HG03520 (cell line): ENCODE measurements around the gene CDK11B.
"Not testable (repeated sequence)": the region's sequence is repeated elsewhere in the genome, so short reads cannot be mapped to it uniquely, and the experiment has no call there.

Experiments
- ATAC-seq: cut with Tn5 transposase; IDR thresholded peaks from one replicate; pipeline ENCODE4 v1.9.1; 2021; ENCODE audit warnings: mild to moderate bottlenecking, moderate library complexity; ENCODE audit not compliant: unreplicated experiment

Gene CDK11B

DNA sequence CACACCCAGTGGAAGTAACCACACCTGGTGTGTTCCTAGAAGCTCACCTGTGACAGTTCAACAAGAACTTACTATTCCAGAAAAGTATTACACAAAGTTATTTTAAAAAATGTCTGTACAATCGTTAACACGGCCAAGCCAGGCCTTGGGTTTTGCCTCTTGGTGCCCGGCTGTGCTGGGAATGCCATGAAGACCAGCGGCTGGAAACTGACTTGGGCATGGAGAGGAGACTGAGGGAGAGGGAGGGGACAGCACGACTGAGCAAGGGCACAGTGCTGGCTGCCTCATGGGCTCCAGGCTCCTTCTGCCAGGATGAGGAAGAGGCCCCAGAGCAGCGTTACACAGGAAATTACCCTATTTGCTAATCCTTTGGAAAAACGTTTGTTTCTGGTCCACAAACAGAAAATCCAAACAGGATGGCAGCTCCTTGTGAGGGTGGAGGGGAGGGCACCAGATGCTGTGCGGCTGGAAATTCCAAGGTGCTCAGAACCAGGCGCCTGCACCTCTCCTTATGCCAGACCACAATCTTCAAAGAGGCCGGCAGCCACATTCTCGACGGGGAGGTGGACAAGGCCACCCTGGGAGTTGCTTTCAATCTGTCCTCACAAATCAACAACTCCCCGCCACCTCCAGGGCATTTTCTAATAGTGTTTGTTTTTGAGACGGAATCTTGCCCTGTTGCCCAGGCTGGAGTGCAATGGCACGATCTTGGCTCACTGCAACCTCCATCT, 4.2 kb upstream of the CDK11B start:
- not testable (repeated sequence) for ATAC-seq

DNA sequence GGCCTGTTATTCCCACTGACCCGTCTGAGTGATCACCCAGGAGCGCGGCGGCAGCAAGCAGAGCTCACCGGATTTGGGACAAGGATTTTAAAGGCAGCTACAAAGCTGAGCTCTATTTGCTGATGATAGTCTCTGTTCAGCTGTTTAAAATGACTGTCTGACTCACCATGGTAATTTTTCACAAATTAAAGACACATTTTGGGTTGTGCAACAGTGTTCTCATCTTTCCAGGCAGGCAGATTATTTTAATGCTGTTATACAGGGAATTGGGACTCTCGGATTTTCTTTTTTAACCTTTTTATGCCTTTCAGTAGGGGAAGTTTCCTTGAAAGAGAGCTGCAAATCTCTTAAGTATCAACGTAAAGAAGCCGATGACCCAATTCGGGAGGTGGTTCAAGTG, 3.6 kb upstream of the CDK11B start:
- ATAC-seq, result not testable (repeated sequence)

DNA sequence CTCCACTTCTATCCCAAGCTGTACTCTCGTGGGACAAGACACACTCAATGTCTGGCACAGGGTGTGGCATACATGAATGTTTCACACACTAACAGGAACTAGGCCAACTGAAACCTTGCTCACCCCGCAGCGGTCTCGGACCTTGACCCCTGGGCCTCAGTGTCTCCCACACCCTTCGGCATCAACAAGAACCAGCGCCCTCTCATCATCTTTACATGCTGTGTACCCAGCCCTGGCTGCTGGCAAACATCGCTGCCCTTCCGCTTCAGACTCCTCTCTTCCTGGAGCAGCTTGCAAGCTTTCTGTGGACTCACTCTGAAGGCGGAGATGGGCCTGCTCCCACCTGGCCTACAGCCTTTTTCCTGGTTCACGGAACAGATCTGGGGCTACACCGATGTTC, 10.5 kb downstream of the CDK11B start:
- not testable (repeated sequence) for ATAC-seq

DNA sequence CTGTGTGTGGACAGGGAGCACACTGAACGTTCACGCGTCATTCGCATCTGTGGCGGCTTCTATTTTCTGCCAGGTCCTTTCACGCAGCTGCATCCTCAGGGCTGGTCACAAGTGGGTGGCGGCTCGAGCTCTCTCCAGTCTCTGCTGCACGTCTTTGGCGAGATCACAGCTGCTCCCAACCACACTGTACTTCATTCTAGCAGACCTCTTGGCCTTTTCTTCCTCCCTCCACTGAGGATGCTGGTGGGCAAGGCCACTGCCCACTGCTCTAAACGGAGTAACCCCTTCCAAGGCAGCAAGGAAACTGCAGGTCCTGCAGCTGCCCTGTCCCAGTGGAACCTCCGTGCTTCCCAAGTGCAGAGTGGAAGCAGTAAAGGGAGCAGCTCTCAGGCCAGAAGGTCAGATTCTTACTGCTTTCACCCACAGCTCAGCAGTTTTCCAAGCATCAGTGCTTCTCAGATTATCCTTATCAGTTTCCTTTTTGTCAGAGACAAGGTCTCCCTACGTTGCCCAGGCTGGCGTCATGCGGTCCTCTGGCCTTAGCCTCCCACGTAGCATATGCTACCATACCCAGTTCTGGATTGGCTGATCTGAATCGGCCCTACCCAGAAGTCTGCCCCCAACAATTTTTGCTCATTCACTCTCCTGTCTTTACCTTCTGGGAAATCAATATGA, 11.1 kb downstream of the CDK11B start:
- ATAC-seq, result not testable (repeated sequence)

DNA sequence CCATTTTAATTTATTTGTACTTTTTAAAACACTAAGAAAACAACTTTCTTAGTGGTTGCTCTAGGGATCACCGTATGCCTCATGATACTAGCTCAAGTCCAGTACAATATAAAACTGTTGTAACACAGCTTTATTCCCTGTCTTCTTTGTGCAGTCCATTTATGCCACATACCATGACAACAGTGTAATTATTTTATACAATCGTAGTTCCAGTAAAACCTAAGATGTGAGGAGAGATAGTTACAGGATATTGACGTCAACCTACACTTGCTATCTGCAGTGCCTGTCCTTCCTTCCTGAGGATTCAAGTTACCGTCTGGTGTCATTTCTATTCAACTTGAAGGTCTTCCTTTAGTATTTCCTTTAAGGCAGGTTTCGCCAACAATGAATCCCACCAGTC, 12.5 kb downstream of the CDK11B start:
- ATAC-seq, result not testable (repeated sequence)

DNA sequence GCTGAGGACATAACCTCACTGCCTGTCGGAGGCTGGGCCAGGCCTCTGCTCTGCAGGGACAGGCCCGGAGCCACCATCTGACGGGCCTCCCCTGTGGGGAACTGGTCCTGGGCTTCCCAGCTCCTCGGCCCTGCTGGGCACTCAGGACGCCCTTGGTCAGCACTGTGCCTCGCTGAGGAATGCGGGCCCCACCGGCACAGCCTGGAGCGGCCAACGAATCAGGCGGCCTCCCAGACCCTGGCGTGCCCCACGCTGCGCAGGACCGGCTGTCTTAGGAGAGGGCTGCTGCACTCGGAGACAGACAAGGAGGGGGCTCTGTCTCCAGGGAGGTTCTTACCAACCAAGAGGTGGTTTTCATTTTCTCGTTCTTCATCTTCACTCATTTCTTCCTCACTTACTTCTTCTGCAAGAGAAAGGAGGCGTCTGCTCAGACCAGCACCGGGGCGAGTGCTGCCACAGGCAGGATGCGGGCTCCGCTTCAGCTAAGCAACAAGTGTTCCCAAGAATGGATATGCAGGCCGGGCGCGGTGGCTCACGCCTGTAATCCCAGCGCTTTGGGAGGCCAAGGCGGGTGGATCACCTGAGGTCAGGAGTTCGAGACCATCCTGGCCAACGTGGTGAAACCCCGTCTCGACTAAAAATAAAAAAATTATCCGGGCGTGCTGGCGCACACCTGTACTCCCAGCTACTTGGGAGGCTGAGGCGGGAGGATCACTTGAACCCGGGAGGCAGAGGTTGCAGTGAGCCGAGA, 17.9 kb downstream of the CDK11B start:
- not testable (repeated sequence) for ATAC-seq

GRCh38 chr1:1640081-1640480, 18.7 kb downstream of the CDK11B start:
- not testable (repeated sequence) for ATAC-seq

- not testable (repeated sequence) for ATAC-seq
Observed at GRCh38 chr1:1639368-1639767, 19.4 kb downstream of the CDK11B start.

DNA sequence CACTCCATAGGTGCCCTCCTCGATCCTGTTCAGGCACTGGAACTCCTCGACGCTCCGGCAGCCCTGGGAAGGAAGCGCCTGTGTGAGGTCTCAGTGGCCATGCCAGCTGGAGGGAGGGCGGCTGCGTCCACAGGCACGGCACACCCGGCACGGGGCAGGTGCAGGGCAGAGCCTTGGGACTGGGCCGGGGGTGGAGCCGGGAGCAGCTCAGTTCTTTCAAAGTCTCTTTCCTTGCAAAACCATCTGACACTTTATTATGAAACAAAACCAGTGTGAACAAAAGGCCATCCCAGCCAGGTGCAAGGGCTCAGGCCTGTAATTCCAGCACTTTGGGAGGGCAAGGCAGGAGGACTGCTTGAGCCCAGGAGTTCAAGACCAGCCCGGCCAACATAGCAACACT, 20.3 kb downstream of the CDK11B start:
- not testable (repeated sequence) for ATAC-seq

DNA sequence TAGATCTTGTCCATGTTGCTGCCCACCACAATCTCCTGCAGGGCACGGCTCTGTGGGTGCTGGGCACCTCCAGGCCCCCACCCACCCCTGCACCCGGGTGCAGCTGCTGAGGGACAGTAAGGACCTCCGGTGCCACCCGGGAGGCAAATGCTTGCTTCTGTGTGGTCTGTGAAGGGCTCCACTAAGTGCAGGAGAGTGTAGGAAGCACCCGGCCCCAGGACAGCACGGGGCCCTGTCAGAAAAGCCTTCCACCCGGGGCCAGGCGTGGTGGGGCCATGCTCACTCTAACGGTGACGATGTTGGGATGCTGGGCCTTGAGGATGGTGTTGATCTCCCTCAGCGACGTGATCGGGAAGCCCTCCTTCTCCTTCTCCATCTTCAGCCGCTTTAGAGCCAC, 21.3 kb downstream of the CDK11B start:
- not testable (repeated sequence) for ATAC-seq

DNA sequence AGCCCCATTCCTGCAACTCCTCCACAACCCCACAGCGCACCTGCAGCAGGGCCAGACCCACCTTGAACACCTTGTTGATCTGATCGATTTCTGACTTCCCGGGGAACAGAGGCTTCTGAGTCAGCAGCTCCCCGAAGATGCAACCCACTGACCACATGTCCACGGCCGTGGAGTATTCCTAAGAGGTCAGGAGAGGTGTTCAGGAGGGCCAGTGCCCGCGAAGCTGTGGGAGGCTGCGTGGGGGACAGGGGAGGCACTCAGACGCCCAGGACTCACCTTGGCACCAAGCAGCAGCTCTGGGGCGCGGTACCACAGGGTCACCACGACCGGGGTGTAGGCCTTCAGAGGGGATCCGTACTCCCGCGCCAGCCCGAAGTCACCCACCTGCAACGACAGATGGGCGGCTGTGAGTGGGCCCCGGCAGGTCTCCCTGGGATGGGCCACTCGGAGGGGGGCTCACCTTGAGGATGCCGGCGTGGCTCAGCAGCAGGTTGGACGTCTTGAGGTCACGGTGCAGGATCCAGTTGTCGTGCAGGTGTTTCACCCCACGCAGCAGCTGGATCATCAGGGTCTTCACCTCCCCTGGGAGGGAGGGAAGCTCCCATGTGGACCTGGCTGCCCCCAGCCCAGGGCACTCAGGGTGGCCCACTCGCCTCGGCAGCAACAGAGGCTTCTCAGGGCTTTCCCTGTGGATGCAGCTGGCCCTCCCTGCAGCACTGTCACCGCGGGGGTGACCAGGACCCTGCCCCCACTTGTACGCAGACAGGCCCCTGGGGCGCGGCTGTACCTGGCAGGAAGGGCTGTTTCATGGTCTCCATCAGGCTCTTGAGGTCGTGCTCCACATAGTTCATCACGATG, 22.0 kb downstream of the CDK11B start:
- ATAC-seq, result not testable (repeated sequence)

- not testable (repeated sequence) for ATAC-seq
Observed at GRCh38 chr1:1634613-1635012, 24.2 kb downstream of the CDK11B start.

GRCh38 chr1:1633409-1633808, 25.4 kb downstream of the CDK11B start:
- ATAC-seq, result not testable (repeated sequence)

DNA sequence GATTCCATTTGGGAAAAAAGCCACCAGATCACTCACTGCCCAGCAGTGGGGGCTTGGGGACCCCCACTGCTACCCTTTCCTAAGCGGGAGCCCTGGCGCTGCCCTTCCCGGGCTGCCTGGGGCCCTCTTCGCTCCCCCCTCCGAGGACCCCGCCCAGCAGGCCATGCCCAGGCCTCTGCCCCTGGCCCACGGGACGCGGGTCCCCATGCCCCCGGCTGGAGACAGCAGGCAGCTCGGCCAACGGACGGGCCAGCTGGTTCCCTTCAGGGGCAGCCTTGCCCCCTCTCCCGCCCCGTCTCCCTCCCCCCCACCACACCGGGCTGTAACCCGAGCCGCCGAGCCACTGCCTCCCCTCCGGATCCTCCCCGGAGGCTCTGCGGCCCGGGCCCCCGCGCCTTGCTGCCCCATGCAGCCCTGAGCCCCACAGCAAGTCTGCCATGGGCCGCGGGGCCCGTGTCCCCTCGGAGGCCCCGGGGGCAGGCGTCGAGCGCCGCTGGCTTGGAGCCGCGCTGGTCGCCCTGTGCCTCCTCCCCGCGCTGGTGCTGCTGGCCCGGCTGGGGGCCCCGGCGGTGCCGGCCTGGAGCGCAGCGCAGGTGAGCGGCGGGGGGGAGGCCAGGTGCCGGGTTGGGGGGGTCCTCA, 26.9 kb downstream of the CDK11B start, which contains the start of gene MMP23B:
Gene MMP23B, plus strand, starts transcription at position 392 of the 639 bp plus-strand sequence. Its CDS starts 46 bp downstream, at position 438.
- ATAC-seq, result no peak

DNA sequence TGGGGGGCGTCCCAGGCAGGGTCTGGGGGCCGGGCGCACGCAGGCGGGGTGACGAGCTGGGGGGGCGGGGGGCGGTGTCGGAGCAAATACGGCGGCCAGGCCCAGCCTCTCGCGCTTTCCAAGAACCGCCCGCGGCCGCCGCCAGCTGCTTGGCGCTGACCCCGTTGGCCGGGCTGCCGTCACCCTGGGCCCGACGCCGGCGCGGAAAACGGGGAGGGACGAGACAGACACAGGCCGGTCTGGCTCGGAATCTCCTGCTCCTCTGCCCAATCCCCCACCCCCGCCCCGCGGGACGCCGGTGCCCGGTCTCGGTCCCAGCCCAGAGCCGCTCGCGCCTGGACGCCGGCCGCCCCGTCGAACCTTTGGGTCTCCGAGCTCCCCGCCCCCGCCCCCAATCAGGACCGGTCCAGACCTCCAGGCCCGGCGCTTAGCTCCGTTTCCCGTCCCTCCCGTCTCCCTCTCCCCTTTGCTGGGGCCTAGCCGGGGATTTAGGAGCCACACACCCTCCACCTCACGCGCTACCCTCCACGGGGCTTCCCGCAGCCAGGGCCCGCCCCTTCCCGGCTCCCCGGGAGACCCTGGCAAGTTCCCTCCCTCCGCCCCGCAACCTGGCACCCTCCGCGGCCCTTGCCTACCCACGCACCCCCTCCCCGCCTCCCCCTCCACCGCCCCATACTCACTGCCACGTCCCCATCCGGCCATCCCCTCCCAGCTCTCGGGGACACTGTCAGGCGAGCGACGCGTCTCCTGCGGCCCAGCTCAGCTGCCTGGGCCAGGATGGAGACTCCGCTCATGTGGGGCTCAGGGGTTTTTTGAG, 27.6 kb downstream of the CDK11B start:
- no peak for ATAC-seq

GRCh38 chr1:1630191-1630964, 28.4 kb downstream of the CDK11B start:
- ATAC-seq, result peak; percentile 67

DNA sequence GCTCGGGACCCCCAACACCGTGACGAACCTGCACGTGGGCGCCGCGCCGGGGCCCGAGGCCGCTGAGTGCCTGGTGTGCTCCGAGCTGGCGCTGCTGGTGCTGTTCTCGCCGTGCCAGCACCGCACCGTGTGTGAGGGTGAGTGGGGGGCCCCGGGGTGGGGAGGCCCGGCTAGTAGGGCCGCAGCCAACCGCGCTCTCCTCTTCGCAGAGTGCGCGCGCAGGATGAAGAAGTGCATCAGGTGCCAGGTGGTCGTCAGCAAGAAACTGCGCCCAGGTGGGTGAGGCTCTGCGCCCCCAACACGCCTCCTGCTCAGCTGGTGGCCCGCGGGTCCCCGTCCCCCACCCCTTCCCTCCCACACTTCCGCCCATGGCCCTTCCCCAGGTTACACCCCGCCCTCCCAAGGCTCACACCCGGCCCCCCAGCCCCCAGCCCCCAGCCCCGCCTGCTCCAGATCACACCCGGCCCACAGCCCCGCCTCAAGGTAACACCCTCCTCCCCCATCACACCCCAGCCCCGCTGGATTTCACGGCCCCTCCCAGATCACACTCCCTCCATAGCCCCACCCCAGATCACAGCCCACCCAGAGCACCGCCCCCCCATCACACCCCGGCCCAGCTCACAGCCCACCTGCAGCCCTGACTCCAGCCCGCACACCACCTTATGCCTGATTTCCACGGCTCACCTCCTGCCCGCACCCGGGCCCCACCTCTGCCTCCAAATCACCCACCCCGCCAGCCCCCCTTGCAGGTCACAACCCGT, 29.2 kb downstream of the CDK11B start:
- no peak for ATAC-seq
